ENCODE data around the gene NXPH1.

Gene NXPH1

GRCh38 chr7:8500286-8500685 is 66.9 kb downstream of the NXPH1 start:
- Histone ChIP-seq H3F3A (ENCODE audit: insufficient read depth, low read length) (no peaks in the 10 kb centered on the region), H3K79me2 (ENCODE audit: insufficient read depth, low read length) (no peaks in the 10 kb centered on the region), H3K27ac (ENCODE audit: low read depth, low read length, poor library complexity, severe bottlenecking) (no peak overlapping the region), H3K9me3 (ENCODE audit: low read length) (no peaks in the 10 kb centered on the region), H3K4me1 (ENCODE audit: insufficient read depth, low read length, severe bottlenecking) (no peaks in the 10 kb centered on the region), H3K9ac (ENCODE audit: low read length) (no peak overlapping the region), H3K9me2 (ENCODE audit: low read depth, low read length) (no peaks in the 10 kb centered on the region), H4K20me1 (ENCODE audit: insufficient read depth, low read length) (no peaks in the 10 kb centered on the region), H3K36me3 (ENCODE audit: insufficient read depth, low read length) (no peaks in the 10 kb centered on the region), H3K4me3 (ENCODE audit: low read depth, low read length, poor library complexity, severe bottlenecking) (no peak overlapping the region), H3K27me3 (ENCODE audit: insufficient read depth, low read length) (no peaks in the 10 kb centered on the region), H2AFZ (ENCODE audit: low read length) (no peak overlapping the region), H3K4me2 (ENCODE audit: low read length) (no peak overlapping the region)
- TF ChIP-seq CTCF (IDR thresholded peaks at IDR 0.05; ENCODE audit: low read length) (no peak), EZH2 (IDR thresholded peaks at IDR 0.05; ENCODE audit: borderline replicate concordance, low read length) (no peak)

GRCh38 chr7:8507566-8507965 is 74.2 kb downstream of the NXPH1 start:
- Histone ChIP-seq H3F3A (ENCODE audit: insufficient read depth, low read length) (no peaks in the 10 kb centered on the region), H3K4me3 (ENCODE audit: low read depth, low read length, poor library complexity, severe bottlenecking) (no peak overlapping the region), H2AFZ (ENCODE audit: low read length) (no peak overlapping the region), H3K9me3 (ENCODE audit: low read length) (no peaks in the 10 kb centered on the region), H3K9ac (ENCODE audit: low read length) (no peak overlapping the region), H4K20me1 (ENCODE audit: insufficient read depth, low read length) (no peaks in the 10 kb centered on the region), H3K9me2 (ENCODE audit: low read depth, low read length) (no peaks in the 10 kb centered on the region), H3K79me2 (ENCODE audit: insufficient read depth, low read length) (no peaks in the 10 kb centered on the region), H3K4me2 (ENCODE audit: low read length) (no peak overlapping the region), H3K4me1 (ENCODE audit: insufficient read depth, low read length, severe bottlenecking) (no peaks in the 10 kb centered on the region), H3K27ac (ENCODE audit: low read depth, low read length, poor library complexity, severe bottlenecking) (no peak overlapping the region), H3K27me3 (ENCODE audit: insufficient read depth, low read length) (no peaks in the 10 kb centered on the region), H3K36me3 (ENCODE audit: insufficient read depth, low read length) (no peaks in the 10 kb centered on the region)
- TF ChIP-seq EZH2 (IDR thresholded peaks at IDR 0.05; ENCODE audit: borderline replicate concordance, low read length) (no peak), CTCF (IDR thresholded peaks at IDR 0.05; ENCODE audit: low read length) (no peak)

- H4K20me1 ChIP-seq (ENCODE audit: insufficient read depth, low read length) = no peaks in the 10 kb centered on the region
- no peaks in the 10 kb centered on the region for H3K79me2 ChIP-seq (ENCODE audit: insufficient read depth, low read length)
- H3K4me3 ChIP-seq (ENCODE audit: low read depth, low read length, poor library complexity, severe bottlenecking) = no peak overlapping the region
- H3K27ac ChIP-seq (ENCODE audit: low read depth, low read length, poor library complexity, severe bottlenecking) = no peak overlapping the region
- no peak overlapping the region for H2AFZ ChIP-seq (ENCODE audit: low read length)
- no peak overlapping the region for H3K9ac ChIP-seq (ENCODE audit: low read length)
- no peaks in the 10 kb centered on the region for H3K4me1 ChIP-seq (ENCODE audit: insufficient read depth, low read length, severe bottlenecking)
- H3K36me3 ChIP-seq (ENCODE audit: insufficient read depth, low read length) = no peaks in the 10 kb centered on the region
- TF ChIP-seq CTCF (IDR thresholded peaks at IDR 0.05; ENCODE audit: low read length) (no peak), EZH2 (IDR thresholded peaks at IDR 0.05; ENCODE audit: borderline replicate concordance, low read length) (no peak)
- H3K27me3 ChIP-seq (ENCODE audit: insufficient read depth, low read length) = no peaks in the 10 kb centered on the region
- H3K9me3 ChIP-seq (ENCODE audit: low read length) = no peaks in the 10 kb centered on the region
- H3F3A ChIP-seq (ENCODE audit: insufficient read depth, low read length) = no peaks in the 10 kb centered on the region
- H3K9me2 ChIP-seq (ENCODE audit: low read depth, low read length) = no peaks in the 10 kb centered on the region
- no peak overlapping the region for H3K4me2 ChIP-seq (ENCODE audit: low read length)
Measured at GRCh38 chr7:8509621-8510020, 76.2 kb downstream of the NXPH1 start.

All from OCI-LY1 (cell line).